Measurements from ENCODE around the gene RIMS1. TPM values are rescaled to one million over a fixed set of nuclear protein-coding genes. Genes with fewer than 3 reads are reported as not detected.

Gene RIMS1
- total RNA-seq, 1 donor = 0.63 TPM

GRCh38 chr6:72283571-72283970 is 397.2 kb downstream of the RIMS1 start:
- no peak for TF ChIP-seq CTCF (IDR thresholded peaks at IDR 0.05; ENCODE audit: insufficient read depth, low read length)
- DNase-seq (ENCODE audit: low read depth) = no peak
- no peak overlapping the region for H3K4me3 ChIP-seq (ENCODE audit: low read depth, low read length)

- H3K4me3 ChIP-seq (ENCODE audit: low read depth, low read length) = no peak overlapping the region
- TF ChIP-seq CTCF (IDR thresholded peaks at IDR 0.05; ENCODE audit: insufficient read depth, low read length) = no peak
- peak; percentile 38 for DNase-seq (ENCODE audit: low read depth)
Measured at GRCh38 chr6:72286911-72287311, 400.6 kb downstream of the RIMS1 start.

- no peak for TF ChIP-seq CTCF (IDR thresholded peaks at IDR 0.05; ENCODE audit: insufficient read depth, low read length)
- no peak for DNase-seq (ENCODE audit: low read depth)
Measured at GRCh38 chr6:72287801-72288200, 401.5 kb downstream of the RIMS1 start.

GRCh38 chr6:72288592-72288991 is 402.2 kb downstream of the RIMS1 start:
- no peak overlapping the region for H3K4me3 ChIP-seq (ENCODE audit: low read depth, low read length)
- TF ChIP-seq CTCF (IDR thresholded peaks at IDR 0.05; ENCODE audit: insufficient read depth, low read length) = no peak
- no peak for DNase-seq (ENCODE audit: low read depth)

More at GRCh38 chr6:72287801-72288200, 401.5 kb downstream of the RIMS1 start:
- H3K4me3 ChIP-seq (ENCODE audit: low read depth, low read length) = no peak overlapping the region

GRCh38 chr6:72290620-72291019 is 404.3 kb downstream of the RIMS1 start:
- TF ChIP-seq CTCF (IDR thresholded peaks at IDR 0.05; ENCODE audit: insufficient read depth, low read length) = no peak

GRCh38 chr6:72296375-72296774 is 410.0 kb downstream of the RIMS1 start:
- no peak overlapping the region for H3K4me3 ChIP-seq (ENCODE audit: low read depth, low read length)
- DNase-seq (ENCODE audit: low read depth) = no peak
- TF ChIP-seq CTCF (IDR thresholded peaks at IDR 0.05; ENCODE audit: insufficient read depth, low read length) = no peak

More at GRCh38 chr6:72290620-72291019, 404.3 kb downstream of the RIMS1 start:
- DNase-seq (ENCODE audit: low read depth) = no peak
- H3K4me3 ChIP-seq (ENCODE audit: low read depth, low read length) = no peak overlapping the region

GRCh38 chr6:72305971-72306370 is 419.6 kb downstream of the RIMS1 start:
- no peak overlapping the region for H3K4me3 ChIP-seq (ENCODE audit: low read depth, low read length)
- DNase-seq (ENCODE audit: low read depth) = no peak
- no peak for TF ChIP-seq CTCF (IDR thresholded peaks at IDR 0.05; ENCODE audit: insufficient read depth, low read length)
